ENCODE measurements around the gene MRRF. TPM values are rescaled to one million over a fixed set of nuclear protein-coding genes. Genes with fewer than 3 reads are reported as not detected.

MRRF gene
- total RNA-seq, 1 experiment from 2014 or later: 42.3 TPM

GRCh38 chr9:122281368-122281767 lies 16.7 kb downstream of the MRRF start (continued):
- TF ChIP-seq ZNF281 (CRISPR knock-in tag; IDR thresholded peaks at IDR 0.05) (no peak), ZNF219 (CRISPR knock-in tag; IDR thresholded peaks at IDR 0.05; ENCODE audit: borderline replicate concordance) (no peak), HMGA2 (CRISPR knock-in tag; IDR thresholded peaks at IDR 0.05) (no peak), ZNF138 (CRISPR knock-in tag; conservative IDR thresholded peaks at IDR 0.05) (no peak), ZMAT4 (CRISPR knock-in tag; IDR thresholded peaks at IDR 0.05) (no peak), TEAD1 (CRISPR knock-in tag; IDR thresholded peaks at IDR 0.05) (no peak), E2F5 (CRISPR knock-in tag; IDR thresholded peaks at IDR 0.05) (no peak), RORB (CRISPR knock-in tag; IDR thresholded peaks at IDR 0.05) (no peak), TEAD4 (CRISPR knock-in tag; IDR thresholded peaks at IDR 0.05) (no peak), TP53 (CRISPR knock-in tag; IDR thresholded peaks at IDR 0.05) (no peak)

- H3K27ac Mint-ChIP-seq: no peak overlapping the region
Measured at GRCh38 chr9:122286764-122287163, 22.1 kb downstream of the MRRF start.

GRCh38 chr9:122287214-122287720 lies 22.6 kb downstream of the MRRF start:
- no peaks in the 10 kb centered on the region for H3K27me3 Mint-ChIP-seq (ENCODE audit: low read depth)
- H3K4me1 Mint-ChIP-seq: peaks cover 16% of the 10 kb centered on the region
- ChIA-PET POLR2A (no interaction called here), CTCF (no interaction called here)
- no peak overlapping the region for H3K27ac Mint-ChIP-seq
- H3K36me3 Mint-ChIP-seq: peaks cover 37% of the 10 kb centered on the region
- ATAC-seq (no peak), DNase-seq (ENCODE audit: low spot score) (no peak)
- H3K9me3 Mint-ChIP-seq: no peaks in the 10 kb centered on the region
- no peak for TF ChIP-seq PRDM15 (CRISPR knock-in tag; IDR thresholded peaks at IDR 0.05)
- no peak for TF ChIP-seq ELF4 (CRISPR knock-in tag; IDR thresholded peaks at IDR 0.05; ENCODE audit: low read depth)
- no peak for TF ChIP-seq ZNF138 (CRISPR knock-in tag; conservative IDR thresholded peaks at IDR 0.05)
- TF ChIP-seq RELA (CRISPR knock-in tag; IDR thresholded peaks at IDR 0.05; ENCODE audit: borderline replicate concordance): no peak
- TF ChIP-seq CBFB (CRISPR knock-in tag; IDR thresholded peaks at IDR 0.05; ENCODE audit: low read depth): no peak
- H3K4me3 Mint-ChIP-seq: no peak overlapping the region

More at GRCh38 chr9:122286764-122287163, 22.1 kb downstream of the MRRF start:
- Mint-ChIP-seq H3K36me3 (peaks cover 33% of the 10 kb centered on the region), H3K4me3 (no peak overlapping the region), H3K9me3 (no peaks in the 10 kb centered on the region), H3K27me3 (ENCODE audit: low read depth) (no peaks in the 10 kb centered on the region), H3K4me1 (peaks cover 22% of the 10 kb centered on the region)
- CTCF ChIA-PET: no interaction called here
- no peak for ATAC-seq
- DNase-seq (ENCODE audit: low spot score): no peak
- POLR2A ChIA-PET: interaction anchor here (0.6 kb wide), 1 partner anchor 1714 kb away, joined by 3 read pairs; no protein-coding TSS in a partner anchor
- TF ChIP-seq ZNF232 (CRISPR knock-in tag; IDR thresholded peaks at IDR 0.05) (no peak), OVOL2 (CRISPR knock-in tag; IDR thresholded peaks at IDR 0.05; ENCODE audit: borderline replicate concordance) (no peak), FOXK1 (CRISPR knock-in tag; IDR thresholded peaks at IDR 0.05) (no peak)
